Gastroesophageal sphincter (tissue), 3 donors: ENCODE measurements around the gene CCDC60.

ENCODE experiments used
- EP300 ChIP-seq: sonication (generic); formaldehyde crosslinking; IDR thresholded peaks from one replicate; pipeline ENCODE4 v1.6.1; 2017; ENCODE audit warnings: antibody characterized with exemption, mild to moderate bottlenecking
- POLR2A ChIP-seq, 2 donors: fragments of 450-650 bp; IDR thresholded peaks; one replicate each; pipeline ENCODE4 v1.6.1; 2017; ENCODE audit warnings: antibody characterized with exemption in 2 of 2, mild to moderate bottlenecking in 2 of 2, moderate library complexity in 1 of 2
- POLR2AphosphoS5 ChIP-seq: sonication (generic); formaldehyde crosslinking; IDR thresholded peaks from one replicate; pipeline ENCODE4 v1.6.1; 2017; ENCODE audit warnings: antibody characterized with exemption
- TF ChIP-seq, protein P1 (sequence below), 4 experiments: fragments of 200-600 bp in 2 of 4; fragments of 450-650 bp in 2 of 4; sonication (generic) in 1 of 4; IDR thresholded peaks; one replicate each; pipeline ENCODE4 v1.5.1; 2017 to 2019; ENCODE audit warnings: antibody characterized with exemption in 4 of 4, mild to moderate bottlenecking in 2 of 4, moderate library complexity in 2 of 4

DNA sequence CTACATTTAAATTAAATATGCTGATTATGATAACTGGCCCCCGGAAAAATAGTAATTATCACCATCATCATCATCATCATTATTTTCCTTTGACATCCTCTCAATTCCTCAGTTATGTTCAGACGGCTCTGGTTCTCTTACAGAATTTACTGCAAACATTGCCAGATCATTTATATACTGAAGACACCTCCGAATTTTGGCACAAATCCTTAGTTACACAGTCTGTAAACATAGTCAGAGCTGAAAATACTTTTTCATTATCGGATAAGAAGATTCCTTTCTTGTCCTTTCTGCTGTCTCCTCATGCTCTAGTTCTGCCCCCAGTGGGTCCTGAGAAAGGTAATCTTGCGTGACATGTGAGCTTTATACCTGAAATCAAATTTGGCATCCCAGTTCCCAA lies 40.3 kb upstream of the CCDC60 start:
- no peak for TF ChIP-seq POLR2A (IDR thresholded peaks at IDR 0.05)
- no peak for TF ChIP-seq EP300
- TF ChIP-seq, protein P1, sequence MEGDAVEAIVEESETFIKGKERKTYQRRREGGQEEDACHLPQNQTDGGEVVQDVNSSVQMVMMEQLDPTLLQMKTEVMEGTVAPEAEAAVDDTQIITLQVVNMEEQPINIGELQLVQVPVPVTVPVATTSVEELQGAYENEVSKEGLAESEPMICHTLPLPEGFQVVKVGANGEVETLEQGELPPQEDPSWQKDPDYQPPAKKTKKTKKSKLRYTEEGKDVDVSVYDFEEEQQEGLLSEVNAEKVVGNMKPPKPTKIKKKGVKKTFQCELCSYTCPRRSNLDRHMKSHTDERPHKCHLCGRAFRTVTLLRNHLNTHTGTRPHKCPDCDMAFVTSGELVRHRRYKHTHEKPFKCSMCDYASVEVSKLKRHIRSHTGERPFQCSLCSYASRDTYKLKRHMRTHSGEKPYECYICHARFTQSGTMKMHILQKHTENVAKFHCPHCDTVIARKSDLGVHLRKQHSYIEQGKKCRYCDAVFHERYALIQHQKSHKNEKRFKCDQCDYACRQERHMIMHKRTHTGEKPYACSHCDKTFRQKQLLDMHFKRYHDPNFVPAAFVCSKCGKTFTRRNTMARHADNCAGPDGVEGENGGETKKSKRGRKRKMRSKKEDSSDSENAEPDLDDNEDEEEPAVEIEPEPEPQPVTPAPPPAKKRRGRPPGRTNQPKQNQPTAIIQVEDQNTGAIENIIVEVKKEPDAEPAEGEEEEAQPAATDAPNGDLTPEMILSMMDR (IDR thresholded peaks at IDR 0.05) = no peak
- TF ChIP-seq POLR2AphosphoS5 = no peak
